ENCODE measurements around the gene MAP4. TPM values are rescaled to one million over a fixed set of nuclear protein-coding genes. Genes with fewer than 3 reads are reported as not detected.
"Not testable (repeated sequence)": the region's sequence is repeated elsewhere in the genome, so short reads cannot be mapped to it uniquely, and the experiment has no call there.

Gene MAP4
- total and polyA plus RNA-seq, 2 experiments from 2014 or later: 121 to 235 TPM

GRCh38 chr3:47891613-47892005, 124.6 kb downstream of the MAP4 start:
- DNase-seq: no peak
- H3K27ac ChIP-seq: no peak overlapping the region
- H3K4me3 ChIP-seq: no peak overlapping the region
- no peak for TF ChIP-seq EZH2phosphoT487 (IDR thresholded peaks at IDR 0.05; ENCODE audit: insufficient read depth, low read depth)
- no peak for TF ChIP-seq EZH2 (IDR thresholded peaks at IDR 0.05; ENCODE audit: insufficient read depth, poor library complexity, severe bottlenecking)
- H3K9ac ChIP-seq: no peak overlapping the region
- in situ Hi-C loops (cut with MboI): no loop called here
- no peak overlapping the region for H2AFZ ChIP-seq
- H3K4me1 ChIP-seq (ENCODE audit: insufficient read depth): peaks cover 4% of the 10 kb centered on the region
- no peaks in the 10 kb centered on the region for H3K9me3 ChIP-seq (ENCODE audit: low read depth)
- H3K9me2 ChIP-seq (ENCODE audit: insufficient read depth): no peaks in the 10 kb centered on the region
- H3K36me3 ChIP-seq (ENCODE audit: low read depth): peaks cover 47% of the 10 kb centered on the region
- peaks cover 78% of the 10 kb centered on the region for H3K79me2 ChIP-seq (ENCODE audit: insufficient read depth)
- no peaks in the 10 kb centered on the region for H3F3A ChIP-seq (ENCODE audit: insufficient read depth)
- no peaks in the 10 kb centered on the region for H3K27me3 ChIP-seq (replicated peaks; ENCODE audit: insufficient read depth)
- 72 to 79% methylated on average over 3 of the region's 3 CpGs for WGBS, 2 experiments (ENCODE audit: low coverage in 1 of 2, low lambda C conversion rate in 2 of 2, missing lambda C conversion rate in 2 of 2)
- no peaks in the 10 kb centered on the region for H4K20me1 ChIP-seq (ENCODE audit: insufficient read depth)
- H3K4me2 ChIP-seq (ENCODE audit: unreplicated experiment): no peak overlapping the region

GRCh38 chr3:47890828-47891612, 125.2 kb downstream of the MAP4 start:
- H3K4me2 ChIP-seq (ENCODE audit: unreplicated experiment): no peak overlapping the region
- peaks cover 47% of the 10 kb centered on the region for H3K36me3 ChIP-seq (ENCODE audit: low read depth)
- no peaks in the 10 kb centered on the region for H3K9me2 ChIP-seq (ENCODE audit: insufficient read depth)
- H3K79me2 ChIP-seq (ENCODE audit: insufficient read depth): peaks cover 79% of the 10 kb centered on the region
- H3K27ac ChIP-seq: no peak overlapping the region
- H3K4me1 ChIP-seq (ENCODE audit: insufficient read depth): peaks cover 4% of the 10 kb centered on the region
- no peaks in the 10 kb centered on the region for H3K27me3 ChIP-seq (replicated peaks; ENCODE audit: insufficient read depth)
- H3K9me3 ChIP-seq (ENCODE audit: low read depth): no peaks in the 10 kb centered on the region
- no peaks in the 10 kb centered on the region for H3F3A ChIP-seq (ENCODE audit: insufficient read depth)
- H4K20me1 ChIP-seq (ENCODE audit: insufficient read depth): no peaks in the 10 kb centered on the region
- DNase-seq: no peak
- WGBS, 2 experiments (ENCODE audit: low coverage in 1 of 2, low lambda C conversion rate in 2 of 2, missing lambda C conversion rate in 2 of 2): 46 to 49% methylated on average over 10 of the region's 10 CpGs
- TF ChIP-seq EZH2 (IDR thresholded peaks at IDR 0.05; ENCODE audit: insufficient read depth, poor library complexity, severe bottlenecking) (no peak), EZH2phosphoT487 (IDR thresholded peaks at IDR 0.05; ENCODE audit: insufficient read depth, low read depth) (no peak)
- no peak overlapping the region for H3K9ac ChIP-seq
- in situ Hi-C loops (cut with MboI): no loop called here
- H3K4me3 ChIP-seq: no peak overlapping the region
- no peak overlapping the region for H2AFZ ChIP-seq

- Histone ChIP-seq H3K4me3 (no peak overlapping the region), H3F3A (ENCODE audit: insufficient read depth) (no peaks in the 10 kb centered on the region), H4K20me1 (ENCODE audit: insufficient read depth) (no peaks in the 10 kb centered on the region), H3K27ac (no peak overlapping the region), H3K36me3 (ENCODE audit: low read depth) (peaks cover 42% of the 10 kb centered on the region), H3K9me3 (ENCODE audit: low read depth) (no peaks in the 10 kb centered on the region), H2AFZ (no peak overlapping the region), H3K27me3 (replicated peaks; ENCODE audit: insufficient read depth) (no peaks in the 10 kb centered on the region), H3K4me1 (ENCODE audit: insufficient read depth) (peaks cover 4% of the 10 kb centered on the region), H3K79me2 (ENCODE audit: insufficient read depth) (peaks cover 78% of the 10 kb centered on the region), H3K9me2 (ENCODE audit: insufficient read depth) (no peaks in the 10 kb centered on the region), H3K4me2 (ENCODE audit: unreplicated experiment) (no peak overlapping the region), H3K9ac (no peak overlapping the region)
- in situ Hi-C loops (cut with MboI): no loop called here
- DNase-seq: no peak
- TF ChIP-seq EZH2phosphoT487 (IDR thresholded peaks at IDR 0.05; ENCODE audit: insufficient read depth, low read depth) (no peak), EZH2 (IDR thresholded peaks at IDR 0.05; ENCODE audit: insufficient read depth, poor library complexity, severe bottlenecking) (no peak)
- 52 to 56% methylated on average over 3 of the region's 3 CpGs for WGBS, 2 experiments (ENCODE audit: low coverage in 1 of 2, low lambda C conversion rate in 2 of 2, missing lambda C conversion rate in 2 of 2)
Observed at GRCh38 chr3:47890126-47890827, 125.9 kb downstream of the MAP4 start.

- no peaks in the 10 kb centered on the region for H3K27me3 ChIP-seq (replicated peaks; ENCODE audit: insufficient read depth)
- DNase-seq: no peak
- H3K79me2 ChIP-seq (ENCODE audit: insufficient read depth): peaks cover 80% of the 10 kb centered on the region
- H3K9me2 ChIP-seq (ENCODE audit: insufficient read depth): no peaks in the 10 kb centered on the region
- 97 to 98% methylated on average over 4 of the region's 4 CpGs for WGBS, 2 experiments (ENCODE audit: low coverage in 1 of 2, low lambda C conversion rate in 2 of 2, missing lambda C conversion rate in 2 of 2)
- H3K36me3 ChIP-seq (ENCODE audit: low read depth): peaks cover 52% of the 10 kb centered on the region
- H3K4me1 ChIP-seq (ENCODE audit: insufficient read depth): peaks cover 4% of the 10 kb centered on the region
- in situ Hi-C loops (cut with MboI): no loop called here
- no peak overlapping the region for H2AFZ ChIP-seq
- H4K20me1 ChIP-seq (ENCODE audit: insufficient read depth): no peaks in the 10 kb centered on the region
- H3K9me3 ChIP-seq (ENCODE audit: low read depth): no peaks in the 10 kb centered on the region
- H3K4me2 ChIP-seq (ENCODE audit: unreplicated experiment): no peak overlapping the region
- no peaks in the 10 kb centered on the region for H3F3A ChIP-seq (ENCODE audit: insufficient read depth)
- TF ChIP-seq EZH2phosphoT487 (IDR thresholded peaks at IDR 0.05; ENCODE audit: insufficient read depth, low read depth): no peak
- no peak for TF ChIP-seq EZH2 (IDR thresholded peaks at IDR 0.05; ENCODE audit: insufficient read depth, poor library complexity, severe bottlenecking)
- H3K27ac ChIP-seq: no peak overlapping the region
- no peak overlapping the region for H3K4me3 ChIP-seq
- H3K9ac ChIP-seq: no peak overlapping the region
Observed at GRCh38 chr3:47888986-47889757, 127.0 kb downstream of the MAP4 start.

GRCh38 chr3:47887991-47888390, 128.2 kb downstream of the MAP4 start:
- H3K4me2 ChIP-seq (ENCODE audit: unreplicated experiment); H2AFZ ChIP-seq; H3K9me2 ChIP-seq (ENCODE audit: insufficient read depth); H3K27me3 ChIP-seq (replicated peaks; ENCODE audit: insufficient read depth); in situ Hi-C loops (cut with MboI); H3K4me3 ChIP-seq; H4K20me1 ChIP-seq (ENCODE audit: insufficient read depth); H3K4me1 ChIP-seq (ENCODE audit: insufficient read depth); H3K9ac ChIP-seq; DNase-seq; H3K27ac ChIP-seq; H3K9me3 ChIP-seq (ENCODE audit: low read depth); H3F3A ChIP-seq (ENCODE audit: insufficient read depth): not testable (repeated sequence)
- Histone ChIP-seq H3K36me3 (ENCODE audit: low read depth) (peaks cover 49% of the 10 kb centered on the region), H3K79me2 (ENCODE audit: insufficient read depth) (peaks cover 80% of the 10 kb centered on the region)
- 91 to 96% methylated on average over 7 to 9 of the region's 9 CpGs for WGBS, 2 experiments (ENCODE audit: low coverage in 1 of 2, low lambda C conversion rate in 2 of 2, missing lambda C conversion rate in 2 of 2)

Measured in GM23248 (cell line).